GM18858 (cell line): Measurements from ENCODE around the gene B9D1.
"Not testable (repeated sequence)": the region's sequence is repeated elsewhere in the genome, so short reads cannot be mapped to it uniquely, and the experiment has no call there.

Source experiments
- ATAC-seq: cut with Tn5 transposase; IDR thresholded peaks from one replicate; pipeline ENCODE4 v1.9.1; 2021; ENCODE audit not compliant: unreplicated experiment

The B9D1 gene

GRCh38 chr17:19361326-19361725 lies 1.2 kb downstream of the B9D1 start:
- ATAC-seq = no peak

GRCh38 chr17:19360772-19361171 lies 1.8 kb downstream of the B9D1 start:
- no peak for ATAC-seq

- no peak for ATAC-seq
Observed at GRCh38 chr17:19359856-19360255, 2.7 kb downstream of the B9D1 start.

DNA sequence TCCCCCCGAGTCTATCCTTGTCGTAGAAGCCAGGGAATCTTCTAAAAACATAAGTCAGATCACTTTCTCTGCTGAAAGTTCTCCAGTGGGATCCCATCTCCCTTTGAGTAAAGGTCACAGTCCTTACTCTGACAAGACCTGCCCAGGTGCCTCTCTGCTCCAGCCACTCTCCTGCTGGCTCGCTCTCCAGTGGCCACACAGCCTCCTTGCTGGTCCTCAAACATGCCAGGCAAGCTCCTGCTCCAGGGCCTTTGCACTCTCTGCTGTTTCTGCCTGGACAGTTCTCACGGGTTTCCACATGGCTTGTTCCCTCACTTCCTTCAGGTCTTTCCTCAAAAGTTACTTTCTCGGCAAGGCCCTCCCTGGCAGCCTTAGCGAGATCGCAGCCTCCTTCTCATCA lies 3.4 kb downstream of the B9D1 start:
- ATAC-seq = no peak

DNA sequence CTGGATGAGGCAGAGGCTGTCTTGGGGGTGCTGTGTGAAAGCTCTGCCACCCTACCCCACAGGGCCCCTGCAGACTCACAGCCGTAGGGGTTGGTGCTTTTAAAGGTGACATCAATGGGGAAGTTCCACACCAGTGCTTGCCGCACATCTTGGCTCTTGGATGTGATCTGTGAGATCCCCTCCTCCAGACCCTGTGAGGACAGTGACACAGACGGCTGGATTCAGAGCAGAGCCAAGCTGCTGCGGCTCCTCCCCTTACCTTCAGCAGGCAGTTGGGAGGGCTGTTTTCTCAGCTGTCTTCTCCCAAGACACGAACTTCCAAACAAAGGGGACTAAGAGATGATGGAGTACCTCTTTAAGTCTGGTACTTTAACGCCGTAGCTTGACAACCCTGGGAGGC lies 4.8 kb downstream of the B9D1 start:
- no peak for ATAC-seq

DNA sequence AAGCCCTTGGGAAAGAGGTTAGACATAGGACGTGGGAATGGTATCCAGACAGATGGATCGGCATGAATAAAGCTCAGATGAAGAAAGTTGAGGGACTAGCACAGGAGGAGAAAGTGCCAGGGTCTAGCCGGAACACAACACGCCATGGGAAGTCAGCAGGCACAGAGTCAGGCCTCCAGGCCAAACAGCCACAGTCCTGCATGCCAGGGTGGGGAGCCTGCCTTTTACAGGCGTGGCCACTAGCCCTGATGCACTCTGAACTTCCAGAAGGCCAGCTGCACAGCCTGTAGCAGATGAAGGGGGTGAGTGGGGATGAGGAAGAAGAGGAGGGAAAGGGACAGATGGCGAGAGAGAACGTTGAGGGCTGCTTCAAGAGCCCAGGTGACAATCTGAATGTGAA lies 5.2 kb downstream of the B9D1 start:
- no peak for ATAC-seq

DNA sequence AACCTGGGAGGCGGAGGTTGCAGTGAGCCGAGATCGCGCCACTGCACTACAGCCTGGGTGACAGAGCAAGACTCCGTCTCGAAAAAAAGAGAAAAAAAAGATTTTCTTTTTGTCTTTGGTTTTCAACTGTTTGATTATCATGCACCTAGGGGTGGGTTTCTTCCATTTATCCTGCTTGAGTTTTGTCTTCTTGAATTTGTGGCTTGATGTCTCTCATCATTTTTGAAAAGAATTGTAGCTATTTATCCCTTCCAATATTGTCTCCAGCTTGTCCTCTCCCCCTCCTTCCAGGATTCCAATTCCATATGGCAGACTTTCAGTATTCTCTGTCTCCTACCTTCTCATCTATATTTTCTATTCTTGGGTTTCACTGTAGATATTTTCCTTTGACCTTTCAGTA lies 7.8 kb downstream of the B9D1 start:
- ATAC-seq = no peak

DNA sequence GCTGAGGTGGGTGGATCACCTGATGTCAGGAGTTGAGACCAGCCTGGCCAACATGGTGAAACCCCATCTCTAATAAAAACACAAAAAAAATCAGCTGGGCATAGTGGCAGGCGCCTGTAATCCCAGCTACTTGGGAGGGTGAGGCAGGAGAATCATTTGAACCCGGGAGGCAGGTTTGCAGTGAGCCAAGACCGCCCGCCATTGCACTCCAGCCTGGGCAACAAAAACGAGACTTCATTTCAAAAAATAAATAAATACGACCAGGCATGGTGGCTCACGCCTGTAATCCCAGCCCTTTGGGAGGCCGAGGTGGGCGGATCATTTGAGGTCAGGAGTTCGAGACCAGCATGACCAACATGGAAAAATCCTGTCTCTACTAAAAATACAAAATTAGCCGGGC lies 9.1 kb downstream of the B9D1 start:
- not testable (repeated sequence) for ATAC-seq

GRCh38 chr17:19348806-19349205 lies 13.7 kb downstream of the B9D1 start:
- ATAC-seq = no peak

- ATAC-seq = no peak
Observed at GRCh38 chr17:19348081-19348650, 14.4 kb downstream of the B9D1 start.

DNA sequence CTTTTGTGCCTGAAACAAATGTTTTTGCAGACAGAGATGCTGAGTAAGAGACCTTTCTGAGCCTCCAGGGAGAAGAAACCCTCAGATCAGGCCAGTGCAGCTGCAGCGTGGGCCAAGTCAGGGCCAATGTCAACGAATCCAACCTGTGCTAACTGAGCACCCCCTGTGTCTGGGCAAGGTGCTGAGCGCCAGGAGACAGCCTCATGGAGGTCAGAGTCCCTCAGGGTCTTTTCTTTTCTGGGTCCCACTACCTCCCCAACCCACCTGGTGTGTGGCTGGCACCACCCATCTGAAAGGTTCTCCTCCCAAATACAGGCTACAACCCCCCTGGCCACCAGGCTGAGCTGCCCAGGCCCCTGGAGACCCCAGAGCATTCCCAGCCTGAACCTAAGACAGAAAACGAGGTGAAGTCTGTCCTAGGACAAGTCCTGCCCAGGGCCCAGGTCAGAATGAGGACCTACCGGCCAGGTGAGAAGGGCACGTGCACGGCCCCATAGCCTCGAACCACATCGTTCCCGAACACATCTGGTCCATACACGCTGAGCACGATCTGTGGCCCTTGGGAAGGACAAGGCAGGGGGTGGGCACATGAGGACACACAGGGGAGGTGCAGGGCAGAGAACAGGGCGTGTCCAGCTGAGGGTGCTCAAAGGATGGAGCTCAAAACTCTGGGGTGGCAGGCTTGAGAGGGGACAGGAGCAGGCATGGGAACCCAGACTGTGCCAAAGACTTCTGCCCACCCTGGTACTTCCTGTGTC lies 15.0 kb downstream of the B9D1 start:
- ATAC-seq = no peak

GRCh38 chr17:19346351-19347255 lies 15.9 kb downstream of the B9D1 start:
- no peak for ATAC-seq

GRCh38 chr17:19345486-19346350 lies 16.8 kb downstream of the B9D1 start:
- ATAC-seq = no peak

DNA sequence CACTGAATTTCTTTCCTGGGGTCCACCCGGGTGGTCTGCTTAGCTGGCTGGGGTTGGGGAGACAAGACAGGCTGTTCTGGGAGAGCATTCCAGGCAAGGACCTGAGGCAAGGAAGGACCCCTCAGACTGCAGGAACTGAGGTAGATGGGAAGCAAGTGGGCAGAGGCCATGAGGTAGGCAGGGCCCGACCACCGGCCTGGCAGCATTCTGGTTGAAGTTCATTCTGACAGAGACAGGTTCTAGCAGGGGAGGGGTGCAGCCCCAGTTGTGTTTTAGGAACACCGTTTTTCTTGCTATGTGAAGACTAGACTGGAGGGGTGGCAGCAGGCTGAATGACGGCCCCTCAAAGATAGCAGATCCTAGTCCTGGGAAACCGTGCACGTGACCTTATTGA lies 17.5 kb downstream of the B9D1 start:
- ATAC-seq = no peak

DNA sequence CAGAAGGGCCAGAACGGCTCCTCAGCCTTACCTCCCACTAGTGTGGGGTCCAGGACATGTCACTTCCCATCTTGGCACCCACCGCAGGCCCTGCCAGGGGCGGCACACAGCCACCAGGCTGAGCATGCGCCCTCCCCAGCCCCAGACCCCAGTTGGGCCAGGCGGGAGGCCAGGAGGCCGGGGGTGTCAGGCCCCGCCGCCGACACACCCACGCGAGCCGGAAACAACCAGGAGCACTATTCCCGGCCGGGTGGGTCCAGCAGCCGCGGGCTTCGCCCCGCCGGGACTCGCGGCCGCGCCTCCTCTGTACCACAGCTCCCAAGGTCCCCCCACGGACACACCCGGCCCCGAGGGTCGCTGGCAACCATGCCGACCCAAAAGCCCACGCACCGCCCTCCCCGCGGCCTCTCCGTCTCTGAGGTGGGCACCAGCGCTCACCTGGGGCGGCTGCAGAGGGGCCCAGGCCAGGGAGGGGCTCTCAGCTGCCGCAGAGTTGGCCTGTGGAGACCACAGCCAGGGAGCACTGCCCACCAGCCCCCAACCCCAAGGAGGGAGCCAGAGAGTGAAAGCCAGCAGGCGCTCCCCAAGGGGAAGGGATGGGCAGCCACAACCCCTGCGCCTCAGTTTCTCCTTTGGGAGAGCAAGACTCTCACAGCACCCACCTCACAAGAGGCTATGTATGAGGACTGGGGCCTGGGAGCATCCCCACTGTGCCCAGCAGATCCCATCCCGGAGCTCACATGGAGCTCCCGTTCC lies 18.0 kb downstream of the B9D1 start:
- ATAC-seq = no peak

- ATAC-seq = no peak
Observed at GRCh38 chr17:19343671-19344151, 18.8 kb downstream of the B9D1 start.

DNA sequence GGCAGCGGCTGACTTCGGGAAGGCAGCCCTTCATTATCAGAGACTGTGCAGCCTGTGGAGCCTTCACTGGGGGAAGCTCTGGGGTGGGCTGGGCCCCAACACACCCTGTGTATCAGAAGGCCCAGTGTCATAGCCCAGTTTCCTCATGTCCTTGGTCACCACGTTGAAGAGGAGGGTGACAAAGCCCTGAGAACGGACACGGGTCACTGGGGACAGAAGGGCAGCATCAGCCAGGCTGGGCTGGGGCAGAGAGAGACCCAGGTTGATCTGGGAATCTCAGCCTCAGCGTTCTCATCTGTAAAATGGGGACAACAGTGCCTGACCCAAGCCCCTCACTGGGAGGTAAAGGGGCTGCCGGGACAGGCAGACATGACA lies 19.3 kb downstream of the B9D1 start:
- no peak for ATAC-seq

- no peak for ATAC-seq
Observed at GRCh38 chr17:19342611-19343255, 19.8 kb downstream of the B9D1 start.
